Muscle of leg (tissue), 11 donors: ENCODE measurements around the gene NCF2. TPM values are rescaled to one million over a fixed set of nuclear protein-coding genes. Genes with fewer than 3 reads are reported as not detected.

Experiments
- DNase-seq: peaks from one replicate; pipeline ENCODE4 v3.0.0; 2013
- H3K27ac ChIP-seq: one replicate; pipeline ENCODE4 v1.5.1; 2013; ENCODE audit warnings: mild to moderate bottlenecking, low read length, control low read depth
- H3K27me3 ChIP-seq: one replicate; pipeline ENCODE4 v1.6.1; 2013; ENCODE audit warnings: low read length; ENCODE audit not compliant: control insufficient read depth, insufficient read depth
- H3K36me3 ChIP-seq: one replicate; pipeline ENCODE4 v1.6.1; 2013; ENCODE audit warnings: low read length; ENCODE audit not compliant: control insufficient read depth, insufficient read depth
- H3K4me1 ChIP-seq: one replicate; pipeline ENCODE4 v1.6.1; 2013; ENCODE audit warnings: low read length; ENCODE audit not compliant: control insufficient read depth, insufficient read depth
- H3K4me3 ChIP-seq: one replicate; pipeline ENCODE4 v1.5.1; 2013; ENCODE audit warnings: low read length, control low read depth
- H3K9me3 ChIP-seq: replicated peaks from 2 replicates; pipeline ENCODE4 v1.6.1; 2013; ENCODE audit warnings: low read depth, low read length; ENCODE audit not compliant: control insufficient read depth
- WGBS: methylation state at CpG from one replicate; pipeline ENCODE4 v1.1.5; 2013; ENCODE audit warnings: missing lambda C conversion rate; ENCODE audit not compliant: insufficient coverage; 5-methylcytosine and 5-hydroxymethylcytosine counted together
- polyA plus RNA-seq, 8 donors: library from polyadenylated mRNA; unstranded; fragments of 120-200 nt; gene quantifications; one replicate each; pipeline versions ENCODE4 v1.2.1 to v1.2.3, GENCODE V29; 2013; ENCODE audit warnings: inconsistent platforms in 1 of 8, low replicate concordance in 1 of 8; ENCODE audit not compliant: insufficient read length in 8 of 8, insufficient read depth in 1 of 8
- total RNA-seq: library from RNA; stranded (reverse); fragments of 120-200 nt; gene quantifications from one replicate; pipeline ENCODE4 v1.2.4, GENCODE V29; 2013

Gene NCF2
- total and polyA plus RNA-seq, 9 donors, result 4.0 to 7.9 (median 5.0) TPM

GRCh38 chr1:183514235-183514634, 76.0 kb downstream of the NCF2 start:
- no CpG with 5 or more reads among the region's 1 CpG for WGBS
- no peaks in the 10 kb centered on the region for H3K27me3 ChIP-seq
- H3K4me1 ChIP-seq, result no peaks in the 10 kb centered on the region
- H3K4me3 ChIP-seq, result no peak overlapping the region
- H3K9me3 ChIP-seq, result no peaks in the 10 kb centered on the region
- H3K36me3 ChIP-seq, result peaks cover 8% of the 10 kb centered on the region
- no peak for DNase-seq
- H3K27ac ChIP-seq, result no peak overlapping the region

- Histone ChIP-seq H3K27me3 (no peaks in the 10 kb centered on the region), H3K9me3 (no peaks in the 10 kb centered on the region), H3K4me3 (no peak overlapping the region), H3K36me3 (peaks cover 1% of the 10 kb centered on the region), H3K27ac (no peak overlapping the region), H3K4me1 (no peaks in the 10 kb centered on the region)
- WGBS, result no CpG with 5 or more reads among the region's 2 CpGs
- DNase-seq, result no peak
These were observed 77.8 kb downstream of the NCF2 start for GRCh38 chr1:183512450-183512849.

- DNase-seq, result no peak
- no CpG with 5 or more reads among the region's 1 CpG for WGBS
- no peaks in the 10 kb centered on the region for H3K27me3 ChIP-seq
These were observed 81.6 kb downstream of the NCF2 start for GRCh38 chr1:183508694-183509093.

GRCh38 chr1:183506561-183506960, 83.7 kb downstream of the NCF2 start:
- no peak overlapping the region for H3K4me3 ChIP-seq
- no peak overlapping the region for H3K27ac ChIP-seq
- DNase-seq, result no peak
- H3K27me3 ChIP-seq, result no peaks in the 10 kb centered on the region
- H3K4me1 ChIP-seq, result no peaks in the 10 kb centered on the region
- H3K36me3 ChIP-seq, result no peaks in the 10 kb centered on the region
- no peaks in the 10 kb centered on the region for H3K9me3 ChIP-seq
- WGBS, result 100% methylated on average over 1 of the region's 4 CpGs

More at GRCh38 chr1:183508694-183509093, 81.6 kb downstream of the NCF2 start:
- Histone ChIP-seq H3K36me3 (no peaks in the 10 kb centered on the region), H3K4me3 (no peak overlapping the region), H3K27ac (no peak overlapping the region), H3K9me3 (no peaks in the 10 kb centered on the region), H3K4me1 (no peaks in the 10 kb centered on the region)

Other genes starting within 250 kb of the NCF2 start
- 0.49 TPM for gene NMNAT2, start 172.1 kb downstream of the NCF2 start, total RNA-seq
- 1 to 10 TPM in 4 of 8 donors, under 1 TPM in 4; 0.71 to 2.5 (median 1.1) TPM for gene NMNAT2, start 172.1 kb downstream of the NCF2 start, polyA plus RNA-seq
- gene SMG7, start 118.0 kb downstream of the NCF2 start, total RNA-seq, result 14.7 TPM
- gene SMG7, start 118.0 kb downstream of the NCF2 start, polyA plus RNA-seq, result 10 to 100 TPM; 28.7 to 37.6 (median 32.1) TPM
- gene ARPC5, start 45.3 kb upstream of the NCF2 start, total RNA-seq, result 105 TPM
- gene ARPC5, start 45.3 kb upstream of the NCF2 start, polyA plus RNA-seq, result 100 to 1,000 TPM in 3 of 8 donors, 10 to 100 TPM in 5; 81.4 to 116 (median 96.6) TPM
- not detected for gene APOBEC4, start 62.9 kb upstream of the NCF2 start, total RNA-seq
- gene APOBEC4, start 62.9 kb upstream of the NCF2 start, polyA plus RNA-seq, result not detected
- 28.3 TPM for gene RGL1, start 214.7 kb upstream of the NCF2 start, total RNA-seq
- 10 to 100 TPM; 20.8 to 40.5 (median 27.2) TPM for gene RGL1, start 214.7 kb upstream of the NCF2 start, polyA plus RNA-seq